ENCODE data around the gene DCAF8L2.

- TF ChIP-seq, protein P1, sequence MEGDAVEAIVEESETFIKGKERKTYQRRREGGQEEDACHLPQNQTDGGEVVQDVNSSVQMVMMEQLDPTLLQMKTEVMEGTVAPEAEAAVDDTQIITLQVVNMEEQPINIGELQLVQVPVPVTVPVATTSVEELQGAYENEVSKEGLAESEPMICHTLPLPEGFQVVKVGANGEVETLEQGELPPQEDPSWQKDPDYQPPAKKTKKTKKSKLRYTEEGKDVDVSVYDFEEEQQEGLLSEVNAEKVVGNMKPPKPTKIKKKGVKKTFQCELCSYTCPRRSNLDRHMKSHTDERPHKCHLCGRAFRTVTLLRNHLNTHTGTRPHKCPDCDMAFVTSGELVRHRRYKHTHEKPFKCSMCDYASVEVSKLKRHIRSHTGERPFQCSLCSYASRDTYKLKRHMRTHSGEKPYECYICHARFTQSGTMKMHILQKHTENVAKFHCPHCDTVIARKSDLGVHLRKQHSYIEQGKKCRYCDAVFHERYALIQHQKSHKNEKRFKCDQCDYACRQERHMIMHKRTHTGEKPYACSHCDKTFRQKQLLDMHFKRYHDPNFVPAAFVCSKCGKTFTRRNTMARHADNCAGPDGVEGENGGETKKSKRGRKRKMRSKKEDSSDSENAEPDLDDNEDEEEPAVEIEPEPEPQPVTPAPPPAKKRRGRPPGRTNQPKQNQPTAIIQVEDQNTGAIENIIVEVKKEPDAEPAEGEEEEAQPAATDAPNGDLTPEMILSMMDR (IDR thresholded peaks at IDR 0.05 in 4 of 5, conservative IDR thresholded peaks at IDR 0.05 in 1 of 5) = no peak
- TF ChIP-seq POLR2A (IDR thresholded peaks at IDR 0.05) = no peak
These were observed 24.2 kb upstream of the DCAF8L2 start for GRCh38 chrX:27565992-27566391.
